Activated T-helper 2 cell treated with anti-CD3 and anti-CD28 coated beads, Interferon-gamma antibody, Interleukin-2, Interleukin-4, amounts not matched to agents 10 μg/mL and 5 μg/mL and 100 μg/mL, durations not matched to agents 14 hours and 24 hours and 36 hours (primary cell): ENCODE data around the gene WDR88. TPM values are rescaled to one million over a fixed set of nuclear protein-coding genes. Genes with fewer than 3 reads are reported as not detected.

Experiments used
- DNase-seq: peaks from one replicate; pipeline ENCODE4 v3.0.0; 2021; ENCODE audit warnings: low spot score
- H3K27ac Mint-ChIP-seq: one replicate; pipeline ENCODE4 v1.8.0; 2021; ENCODE audit warnings: mixed read lengths
- H3K27me3 Mint-ChIP-seq: one replicate; pipeline ENCODE4 v1.8.0; 2021; ENCODE audit warnings: low read depth, mixed read lengths
- H3K36me3 Mint-ChIP-seq: one replicate; pipeline ENCODE4 v1.8.0; 2021; ENCODE audit warnings: low read depth, mixed read lengths
- H3K4me1 Mint-ChIP-seq: one replicate; pipeline ENCODE4 v1.8.0; 2021; ENCODE audit warnings: low read depth, mixed read lengths
- H3K4me3 Mint-ChIP-seq: one replicate; pipeline ENCODE4 v1.8.0; 2021; ENCODE audit warnings: low read depth, mild to moderate bottlenecking, moderate library complexity, mixed read lengths
- H3K9me3 Mint-ChIP-seq: one replicate; pipeline ENCODE4 v1.8.0; 2021; ENCODE audit warnings: mixed read lengths
- intact Hi-C: fragments of 100-400 bp; cut with micrococcal nuclease; formaldehyde crosslinking; loops from one replicate; pipeline ENCODE4 v1.15.1; 2023
- total RNA-seq: library from RNA; stranded (reverse); gene quantifications from 2 replicates; pipeline ENCODE4 v1.2.3, GENCODE V29; 2022

Gene WDR88
- total RNA-seq, 1 donor from 2014 or later = not detected

GRCh38 chr19:33196446-33197193 is 64.7 kb downstream of the WDR88 start:
- no peak for DNase-seq
- intact Hi-C loops = no loop called here
- Mint-ChIP-seq H3K9me3 (no peaks in the 10 kb centered on the region), H3K4me1 (no peaks in the 10 kb centered on the region), H3K4me3 (no peak overlapping the region), H3K27ac (no peak overlapping the region), H3K36me3 (no peaks in the 10 kb centered on the region), H3K27me3 (peaks cover 34% of the 10 kb centered on the region)

- H3K4me1 Mint-ChIP-seq = no peaks in the 10 kb centered on the region
- peaks cover 25% of the 10 kb centered on the region for H3K27me3 Mint-ChIP-seq
- no peak overlapping the region for H3K27ac Mint-ChIP-seq
- no peak for DNase-seq
- no peaks in the 10 kb centered on the region for H3K9me3 Mint-ChIP-seq
- intact Hi-C loops = no loop called here
- H3K36me3 Mint-ChIP-seq = no peaks in the 10 kb centered on the region
- H3K4me3 Mint-ChIP-seq = no peak overlapping the region
These were observed 65.7 kb downstream of the WDR88 start for GRCh38 chr19:33197591-33198000.

DNA sequence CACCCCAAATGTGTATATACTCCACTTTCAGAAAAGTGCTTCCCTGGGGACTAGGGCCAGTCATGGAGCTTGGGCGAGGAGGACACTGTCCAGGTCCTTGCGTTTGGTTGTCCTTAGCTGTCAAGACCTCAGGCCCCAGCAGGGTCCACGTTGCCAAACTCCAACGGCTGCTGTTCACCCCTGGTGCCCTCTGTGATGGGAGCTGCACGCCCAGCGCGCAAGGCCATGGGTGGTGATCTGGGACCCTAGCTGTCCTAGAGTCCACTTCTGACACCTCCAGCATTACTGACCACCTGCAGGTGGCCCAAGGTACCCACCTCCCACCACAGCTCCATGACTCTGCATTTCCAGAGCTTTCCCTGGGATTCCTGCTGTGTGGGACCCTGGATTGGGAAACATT is 66.3 kb downstream of the WDR88 start:
- Mint-ChIP-seq H3K27ac (no peak overlapping the region), H3K27me3 (peaks cover 19% of the 10 kb centered on the region), H3K9me3 (no peaks in the 10 kb centered on the region), H3K4me1 (no peaks in the 10 kb centered on the region), H3K4me3 (no peak overlapping the region), H3K36me3 (no peaks in the 10 kb centered on the region)
- DNase-seq = no peak
- intact Hi-C loops = no loop called here

GRCh38 chr19:33199441-33200265 is 67.7 kb downstream of the WDR88 start:
- Mint-ChIP-seq H3K9me3 (no peaks in the 10 kb centered on the region), H3K36me3 (no peaks in the 10 kb centered on the region), H3K4me1 (no peaks in the 10 kb centered on the region), H3K27me3 (peaks cover 12% of the 10 kb centered on the region), H3K27ac (no peak overlapping the region), H3K4me3 (no peak overlapping the region)
- no peak for DNase-seq
- intact Hi-C loops = no loop called here

- no peaks in the 10 kb centered on the region for H3K4me1 Mint-ChIP-seq
- DNase-seq = no peak
- no peaks in the 10 kb centered on the region for H3K36me3 Mint-ChIP-seq
- H3K27ac Mint-ChIP-seq = no peak overlapping the region
- no peak overlapping the region for H3K4me3 Mint-ChIP-seq
- H3K27me3 Mint-ChIP-seq = peaks cover 6% of the 10 kb centered on the region
- no peaks in the 10 kb centered on the region for H3K9me3 Mint-ChIP-seq
- intact Hi-C loops = no loop called here
These were observed 69.6 kb downstream of the WDR88 start for GRCh38 chr19:33201473-33201872.

- H3K9me3 Mint-ChIP-seq = no peaks in the 10 kb centered on the region
- intact Hi-C loops = no loop called here
These were observed 70.1 kb downstream of the WDR88 start for GRCh38 chr19:33201886-33202545.

DNA sequence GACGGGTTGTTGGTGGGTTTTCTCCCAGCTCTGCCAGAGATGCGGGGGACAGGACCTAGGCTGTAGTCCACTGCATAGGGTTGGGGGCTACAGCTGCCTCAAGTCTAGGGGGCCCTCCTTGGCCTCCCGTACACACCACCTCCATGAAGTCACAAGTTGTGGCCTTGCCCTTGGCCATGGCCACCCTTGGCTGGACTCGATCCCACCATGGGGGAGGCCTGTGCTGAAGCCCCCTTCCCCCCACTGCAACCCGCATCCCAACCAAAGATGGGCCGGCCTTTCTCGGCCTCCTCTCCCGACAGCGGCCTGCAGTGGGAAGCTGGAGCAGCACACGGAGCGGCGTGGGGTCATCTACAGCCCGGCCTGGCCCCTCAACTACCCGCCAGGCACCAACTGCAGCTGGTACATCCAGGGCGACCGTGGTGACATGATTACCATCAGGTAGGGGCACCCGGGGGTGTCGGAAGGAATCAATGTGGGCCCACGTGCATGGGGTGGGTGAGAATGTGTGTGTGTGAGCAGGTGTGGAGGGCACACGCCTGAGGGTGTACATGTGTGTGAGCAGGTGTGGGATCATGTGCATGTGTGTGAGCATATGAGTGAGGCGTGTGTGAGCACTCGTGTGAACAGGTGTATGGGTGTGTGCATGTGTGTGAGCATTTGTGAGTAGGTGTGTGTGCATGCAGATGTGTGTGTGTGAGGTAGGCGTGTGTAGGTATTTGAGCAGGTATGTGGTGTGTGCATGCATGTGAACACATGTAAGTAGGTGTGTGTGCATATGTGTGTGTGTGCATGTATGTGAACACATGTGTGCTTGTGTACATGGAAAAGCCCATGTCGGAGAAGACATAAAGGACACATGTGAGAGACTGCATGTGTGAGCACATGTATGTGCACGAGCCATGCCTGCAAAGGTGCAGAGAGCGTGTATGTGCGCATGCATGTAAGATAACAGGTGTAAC is 70.9 kb downstream of the WDR88 start:
- Mint-ChIP-seq H3K4me3 (no peak overlapping the region), H3K36me3 (no peaks in the 10 kb centered on the region), H3K9me3 (no peaks in the 10 kb centered on the region), H3K4me1 (no peaks in the 10 kb centered on the region), H3K27ac (no peak overlapping the region), H3K27me3 (no peaks in the 10 kb centered on the region)
- intact Hi-C loops = no loop called here
- no peak for DNase-seq

More at GRCh38 chr19:33201886-33202545, 70.1 kb downstream of the WDR88 start:
- no peak overlapping the region for H3K4me3 Mint-ChIP-seq
- H3K36me3 Mint-ChIP-seq = no peaks in the 10 kb centered on the region
- no peak for DNase-seq
- H3K4me1 Mint-ChIP-seq = no peaks in the 10 kb centered on the region
- no peak overlapping the region for H3K27ac Mint-ChIP-seq
- H3K27me3 Mint-ChIP-seq = peaks cover under 1% of the 10 kb centered on the region

GRCh38 chr19:33203529-33203928 is 71.6 kb downstream of the WDR88 start:
- Mint-ChIP-seq H3K4me1 (no peaks in the 10 kb centered on the region), H3K4me3 (no peak overlapping the region), H3K27ac (no peak overlapping the region), H3K9me3 (no peaks in the 10 kb centered on the region), H3K36me3 (no peaks in the 10 kb centered on the region), H3K27me3 (no peaks in the 10 kb centered on the region)
- intact Hi-C loops = no loop called here
- no peak for DNase-seq

DNA sequence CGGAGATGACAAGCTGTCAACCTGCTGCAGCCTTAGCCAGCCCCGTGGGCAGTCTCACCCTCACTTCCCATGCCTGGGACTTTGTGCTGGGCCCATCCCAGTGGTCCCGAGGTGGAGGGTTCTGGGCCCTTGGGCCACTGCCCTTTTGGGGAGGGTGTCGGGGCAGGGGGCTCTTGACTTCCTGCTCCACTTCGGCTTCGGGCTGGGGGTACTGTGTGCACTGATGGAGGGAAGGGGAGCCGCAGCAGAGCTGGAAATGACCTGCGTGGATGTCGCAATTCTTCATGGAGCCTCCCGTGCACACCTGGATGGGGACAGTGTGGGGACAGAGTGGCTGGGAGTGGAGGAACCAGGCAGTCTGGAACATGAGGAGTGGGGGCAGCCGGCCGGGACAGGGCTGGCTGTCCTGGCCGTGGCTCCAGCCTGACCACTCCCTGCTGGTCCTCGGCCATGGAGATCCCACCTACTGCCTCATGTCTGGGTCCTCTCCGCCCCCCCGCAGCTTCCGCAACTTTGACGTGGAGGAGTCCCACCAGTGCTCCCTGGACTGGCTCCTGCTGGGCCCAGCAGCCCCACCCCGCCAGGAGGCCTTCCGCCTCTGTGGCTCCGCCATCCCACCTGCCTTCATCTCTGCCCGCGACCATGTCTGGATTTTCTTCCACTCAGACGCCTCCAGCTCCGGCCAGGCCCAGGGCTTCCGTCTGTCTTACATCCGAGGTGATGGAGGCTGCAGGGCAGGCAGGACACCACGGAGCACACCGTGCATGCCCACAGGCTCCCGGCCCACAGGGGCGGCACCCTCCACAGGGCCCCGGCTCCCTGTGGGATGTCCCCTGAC is 72.4 kb downstream of the WDR88 start:
- Mint-ChIP-seq H3K36me3 (no peaks in the 10 kb centered on the region), H3K27me3 (no peaks in the 10 kb centered on the region), H3K4me3 (no peak overlapping the region), H3K9me3 (no peaks in the 10 kb centered on the region), H3K27ac (no peak overlapping the region), H3K4me1 (no peaks in the 10 kb centered on the region)
- no peak for DNase-seq
- intact Hi-C loops = no loop called here

- Mint-ChIP-seq H3K27ac (no peak overlapping the region), H3K4me1 (no peaks in the 10 kb centered on the region), H3K4me3 (no peak overlapping the region), H3K27me3 (no peaks in the 10 kb centered on the region), H3K36me3 (no peaks in the 10 kb centered on the region), H3K9me3 (no peaks in the 10 kb centered on the region)
- DNase-seq = no peak
- intact Hi-C loops = no loop called here
These were observed 73.2 kb downstream of the WDR88 start for GRCh38 chr19:33205110-33205509.

DNA sequence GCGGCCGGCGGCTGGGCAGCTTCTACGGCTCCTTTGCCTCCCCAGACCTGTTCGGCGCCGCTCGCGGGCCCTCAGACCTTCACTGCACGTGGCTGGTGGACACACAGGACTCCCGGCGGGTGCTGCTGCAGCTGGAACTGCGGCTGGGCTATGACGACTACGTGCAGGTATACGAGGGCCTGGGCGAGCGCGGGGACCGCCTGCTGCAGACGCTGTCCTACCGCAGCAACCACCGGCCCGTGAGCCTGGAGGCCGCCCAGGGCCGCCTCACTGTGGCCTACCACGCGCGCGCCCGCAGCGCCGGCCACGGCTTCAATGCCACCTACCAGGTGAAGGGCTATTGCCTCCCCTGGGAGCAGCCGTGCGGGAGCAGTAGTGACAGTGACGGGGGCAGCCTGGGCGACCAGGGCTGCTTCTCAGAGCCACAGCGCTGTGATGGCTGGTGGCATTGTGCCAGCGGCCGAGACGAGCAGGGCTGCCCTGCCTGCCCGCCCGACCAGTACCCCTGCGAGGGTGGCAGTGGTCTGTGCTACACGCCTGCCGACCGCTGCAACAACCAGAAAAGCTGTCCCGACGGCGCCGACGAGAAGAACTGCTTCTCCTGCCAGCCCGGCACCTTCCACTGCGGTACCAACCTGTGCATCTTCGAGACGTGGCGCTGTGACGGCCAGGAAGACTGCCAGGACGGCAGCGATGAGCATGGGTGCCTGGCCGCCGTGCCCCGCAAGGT is 73.8 kb downstream of the WDR88 start:
- Mint-ChIP-seq H3K27ac (no peak overlapping the region), H3K27me3 (no peaks in the 10 kb centered on the region), H3K4me1 (no peaks in the 10 kb centered on the region), H3K4me3 (no peak overlapping the region), H3K9me3 (no peaks in the 10 kb centered on the region), H3K36me3 (no peaks in the 10 kb centered on the region)
- intact Hi-C loops = no loop called here
- no peak for DNase-seq
